Peyer's patch (tissue), 4 donors: ENCODE results near the gene RNF44.

Experiments used
- CTCF ChIP-seq, 6 experiments: fragments of 450-650 bp in 4 of 6; fragments of 200-600 bp in 2 of 6; sonication (generic) in 1 of 6; IDR thresholded peaks; one replicate each; pipeline ENCODE4 v1.5.1; 2017 to 2019; ENCODE audit warnings: antibody characterized with exemption in 6 of 6, mild to moderate bottlenecking in 3 of 6, moderate library complexity in 1 of 6
- POLR2A ChIP-seq, 2 donors: fragments of 450-650 bp; IDR thresholded peaks; one replicate each; pipeline ENCODE4 v1.5.1; 2017; ENCODE audit warnings: antibody characterized with exemption in 2 of 2, mild to moderate bottlenecking in 2 of 2, moderate library complexity in 2 of 2

DNA sequence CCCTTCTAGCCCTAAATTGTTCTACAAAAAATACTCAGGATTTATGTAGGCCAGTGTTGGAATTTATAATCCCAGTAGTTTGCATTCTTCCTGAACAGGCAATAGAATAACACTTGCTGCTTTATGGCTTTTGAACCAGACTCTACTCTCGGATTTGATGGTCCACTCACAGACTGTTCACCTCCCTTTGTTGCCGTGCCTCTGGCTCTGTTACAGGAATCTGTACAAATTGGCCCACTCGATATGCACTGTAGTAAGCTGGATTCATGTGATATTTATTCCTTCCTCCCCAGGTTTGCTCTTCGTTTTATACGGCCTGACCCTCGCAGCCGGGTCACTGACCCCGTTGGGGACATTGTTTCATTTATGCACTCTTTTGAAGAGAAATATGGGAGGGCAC is 45.3 kb downstream of the RNF44 start:
- TF ChIP-seq CTCF (IDR thresholded peaks at IDR 0.05) (no peak), POLR2A (IDR thresholded peaks at IDR 0.05) (no peak)
